Mucosa of rectum (tissue), 2 donors: Measurements from ENCODE around the gene FGD5.

Source experiments
- H3K27ac ChIP-seq, 2 donors: one replicate each; pipeline ENCODE4 v1.7.0; 2013; ENCODE audit warnings: inconsistent platforms in 2 of 2, low read depth in 2 of 2, low read length in 2 of 2
- H3K27me3 ChIP-seq, 2 donors: one replicate each; pipeline ENCODE4 v1.7.0; 2013; ENCODE audit warnings: low read length in 2 of 2; ENCODE audit not compliant: control insufficient read depth in 2 of 2, insufficient read depth in 2 of 2
- H3K36me3 ChIP-seq, 2 donors: one replicate each; pipeline ENCODE4 v1.7.0; 2013; ENCODE audit warnings: low read length in 2 of 2; ENCODE audit not compliant: control insufficient read depth in 2 of 2, insufficient read depth in 2 of 2
- H3K4me1 ChIP-seq, 2 donors: one replicate each; pipeline ENCODE4 v1.7.0; 2013; ENCODE audit warnings: low read length in 2 of 2, mild to moderate bottlenecking in 1 of 2; ENCODE audit not compliant: control insufficient read depth in 2 of 2, insufficient read depth in 2 of 2
- H3K4me3 ChIP-seq, 2 donors: one replicate each; pipeline ENCODE4 v1.7.0; 2013; ENCODE audit warnings: low read length in 2 of 2
- H3K9ac ChIP-seq, 2 donors: one replicate each; pipeline ENCODE4 v1.7.0; 2013; ENCODE audit warnings: low read length in 2 of 2, low read depth in 1 of 2, mild to moderate bottlenecking in 1 of 2
- H3K9me3 ChIP-seq, 2 donors: one replicate each; pipeline ENCODE4 v1.7.0; 2013; ENCODE audit warnings: low read length in 2 of 2; ENCODE audit not compliant: control insufficient read depth in 2 of 2
- donor health status: healthy.
- donor health status: Normal muscosa, but diverticular disease.

Gene FGD5

GRCh38 chr3:14797731-14798130 is 21.0 kb upstream of the FGD5 start:
- H3K9me3 ChIP-seq = no peaks in the 10 kb centered on the region
- H3K36me3 ChIP-seq = no peaks in the 10 kb centered on the region
- peaks cover 0 to 5% of the 10 kb centered on the region in 2 donors for H3K4me1 ChIP-seq
- no peak overlapping the region for H3K9ac ChIP-seq
- no peaks in the 10 kb centered on the region for H3K27me3 ChIP-seq
- no peak overlapping the region for H3K4me3 ChIP-seq
- no peak overlapping the region for H3K27ac ChIP-seq

- Histone ChIP-seq H3K27me3 (no peaks in the 10 kb centered on the region), H3K9ac (no peak overlapping the region), H3K36me3 (no peaks in the 10 kb centered on the region), H3K4me3 (no peak overlapping the region), H3K9me3 (no peaks in the 10 kb centered on the region), H3K27ac (no peak overlapping the region), H3K4me1 (peaks cover 0 to 7% of the 10 kb centered on the region in 2 donors)
Measured at GRCh38 chr3:14798231-14798630, 20.5 kb upstream of the FGD5 start.

GRCh38 chr3:14799146-14799545 is 19.6 kb upstream of the FGD5 start:
- Histone ChIP-seq H3K27me3 (no peaks in the 10 kb centered on the region), H3K4me3 (no peak overlapping the region), H3K9ac (no peak overlapping the region), H3K9me3 (no peaks in the 10 kb centered on the region), H3K27ac (no peak overlapping the region), H3K4me1 (peaks cover 0 to 16% of the 10 kb centered on the region in 2 donors), H3K36me3 (no peaks in the 10 kb centered on the region)

- Histone ChIP-seq H3K4me1 (peaks cover 0 to 19% of the 10 kb centered on the region in 2 donors), H3K27me3 (no peaks in the 10 kb centered on the region), H3K27ac (no peak overlapping the region), H3K36me3 (no peaks in the 10 kb centered on the region), H3K4me3 (no peak overlapping the region), H3K9ac (no peak overlapping the region), H3K9me3 (no peaks in the 10 kb centered on the region)
Measured at GRCh38 chr3:14801031-14801430, 17.7 kb upstream of the FGD5 start.

- Histone ChIP-seq H3K4me1 (peaks cover 0 to 19% of the 10 kb centered on the region in 2 donors), H3K36me3 (no peaks in the 10 kb centered on the region), H3K27ac (no peak overlapping the region), H3K9me3 (no peaks in the 10 kb centered on the region), H3K9ac (no peak overlapping the region), H3K4me3 (no peak overlapping the region), H3K27me3 (no peaks in the 10 kb centered on the region)
Measured at GRCh38 chr3:14801668-14802380, 16.9 kb upstream of the FGD5 start.

- Histone ChIP-seq H3K9me3 (no peaks in the 10 kb centered on the region), H3K27ac (no peak overlapping the region), H3K4me1 (peaks cover 0 to 19% of the 10 kb centered on the region in 2 donors), H3K9ac (no peak overlapping the region), H3K27me3 (no peaks in the 10 kb centered on the region), H3K36me3 (no peaks in the 10 kb centered on the region), H3K4me3 (no peak overlapping the region)
Measured at GRCh38 chr3:14802381-14802731, 16.4 kb upstream of the FGD5 start.

GRCh38 chr3:14803101-14803980 is 15.4 kb upstream of the FGD5 start:
- Histone ChIP-seq H3K27me3 (no peaks in the 10 kb centered on the region), H3K9me3 (no peaks in the 10 kb centered on the region), H3K27ac (peak overlapping the region in 1 of 2 donors; percentile 16), H3K4me3 (no peak overlapping the region), H3K4me1 (peaks cover 0 to 19% of the 10 kb centered on the region in 2 donors), H3K9ac (no peak overlapping the region), H3K36me3 (no peaks in the 10 kb centered on the region)

GRCh38 chr3:14803981-14804834 is 14.6 kb upstream of the FGD5 start:
- Histone ChIP-seq H3K9ac (no peak overlapping the region), H3K36me3 (no peaks in the 10 kb centered on the region), H3K9me3 (no peaks in the 10 kb centered on the region), H3K27me3 (peaks cover 0 to 2% of the 10 kb centered on the region in 2 donors), H3K4me1 (peaks cover 0 to 19% of the 10 kb centered on the region in 2 donors), H3K27ac (peak overlapping the region; percentile 16 to 33), H3K4me3 (no peak overlapping the region)

GRCh38 chr3:14804835-14805780 is 13.7 kb upstream of the FGD5 start:
- no peak overlapping the region for H3K9ac ChIP-seq
- no peaks in the 10 kb centered on the region for H3K9me3 ChIP-seq
- no peak overlapping the region for H3K4me3 ChIP-seq
- peaks cover 0 to 19% of the 10 kb centered on the region in 2 donors for H3K4me1 ChIP-seq
- no peak overlapping the region for H3K27ac ChIP-seq
- H3K36me3 ChIP-seq = no peaks in the 10 kb centered on the region
- H3K27me3 ChIP-seq = peaks cover 2 to 5% of the 10 kb centered on the region in 2 donors
